Activated T-cell treated with anti-CD3 and anti-CD28 coated beads, Interleukin-2, amount 50 U/mL, for 72 hours (primary cell): ENCODE data around the gene SYNE2. TPM values are rescaled to one million over a fixed set of nuclear protein-coding genes. Genes with fewer than 3 reads are reported as not detected.
A peak's percentile ranks its signal among the peaks of the same experiment; 100 is the strongest.

Source experiments
- ATAC-seq, 2 donors: fragments of 150-1000 bp; cut with Tn5 transposase; replicated peaks in 1 of 2; 2 replicates each; pipeline ENCODE4 v1.10.0; 2021; ENCODE audit warnings: moderate library complexity in 2 of 2, mild to moderate bottlenecking in 1 of 2
- DNase-seq, 2 donors: peaks; one replicate each; pipeline ENCODE4 v3.0.0; 2021 to 2022; ENCODE audit warnings: mixed read lengths in 1 of 2
- H3K27ac Mint-ChIP-seq: one replicate; pipeline ENCODE4 v1.8.0; 2022; ENCODE audit warnings: mild to moderate bottlenecking, moderate library complexity, mixed read lengths
- H3K27me3 Mint-ChIP-seq: one replicate; pipeline ENCODE4 v1.8.0; 2022; ENCODE audit warnings: low read depth, mixed read lengths
- H3K36me3 Mint-ChIP-seq, 2 donors: one replicate each; pipeline ENCODE4 v1.8.0; 2022; ENCODE audit warnings: mixed read lengths in 2 of 2, mild to moderate bottlenecking in 1 of 2; ENCODE audit not compliant: insufficient read depth in 2 of 2
- H3K4me1 Mint-ChIP-seq: one replicate; pipeline ENCODE4 v1.8.0; 2022; ENCODE audit warnings: low read depth, mixed read lengths
- H3K4me3 Mint-ChIP-seq, 2 donors: one replicate each; pipeline ENCODE4 v1.8.0; 2022; ENCODE audit warnings: mild to moderate bottlenecking in 2 of 2, mixed read lengths in 2 of 2, moderate library complexity in 2 of 2
- H3K9me3 Mint-ChIP-seq, 2 donors: one replicate each; pipeline ENCODE4 v1.8.0; 2022; ENCODE audit warnings: mixed read lengths in 2 of 2
- total RNA-seq, 2 donors: library from RNA; stranded (reverse); gene quantifications; one replicate each; pipeline ENCODE4 v1.2.3, GENCODE V29; 2022

The SYNE2 gene
- total RNA-seq, 2 donors from 2014 or later: 32.3 to 48.8 TPM

- H3K9me3 Mint-ChIP-seq: no peaks in the 10 kb centered on the region
- ATAC-seq: peak; percentile 66 to 88
- no peaks in the 10 kb centered on the region for H3K27me3 Mint-ChIP-seq
- H3K4me3 Mint-ChIP-seq: no peak overlapping the region
- H3K4me1 Mint-ChIP-seq: peaks cover 8% of the 10 kb centered on the region
- H3K27ac Mint-ChIP-seq: peak overlapping the region; percentile 69
- peaks cover 0 to 4% of the 10 kb centered on the region in 2 donors for H3K36me3 Mint-ChIP-seq
- no peak for DNase-seq
Observed at GRCh38 chr14:64074961-64075612, 222.3 kb downstream of the SYNE2 start.

GRCh38 chr14:64075613-64076005 is 222.8 kb downstream of the SYNE2 start:
- Mint-ChIP-seq H3K27ac (peak overlapping the region; percentile 69), H3K27me3 (no peaks in the 10 kb centered on the region), H3K36me3 (peaks cover 0 to 4% of the 10 kb centered on the region in 2 donors), H3K9me3 (no peaks in the 10 kb centered on the region), H3K4me3 (no peak overlapping the region), H3K4me1 (peaks cover 8% of the 10 kb centered on the region)
- peak in 1 of 2 donors; percentile 31 for ATAC-seq
- DNase-seq: no peak

GRCh38 chr14:64080452-64080851 is 227.6 kb downstream of the SYNE2 start:
- no peak for ATAC-seq
- no peak overlapping the region for H3K4me3 Mint-ChIP-seq
- H3K36me3 Mint-ChIP-seq: peaks cover 0 to 2% of the 10 kb centered on the region in 2 donors
- H3K27ac Mint-ChIP-seq: peak overlapping the region; percentile 52
- no peaks in the 10 kb centered on the region for H3K9me3 Mint-ChIP-seq
- H3K4me1 Mint-ChIP-seq: peaks cover 1% of the 10 kb centered on the region
- no peak for DNase-seq
- H3K27me3 Mint-ChIP-seq: no peaks in the 10 kb centered on the region

- Mint-ChIP-seq H3K9me3 (no peaks in the 10 kb centered on the region), H3K27me3 (no peaks in the 10 kb centered on the region), H3K4me1 (no peaks in the 10 kb centered on the region), H3K4me3 (no peak overlapping the region), H3K27ac (no peak overlapping the region), H3K36me3 (peaks cover 0 to 2% of the 10 kb centered on the region in 2 donors)
- no peak for DNase-seq
- ATAC-seq: peak in 1 of 2 donors; percentile 62
Observed at GRCh38 chr14:64081174-64081746, 228.5 kb downstream of the SYNE2 start.

GRCh38 chr14:64082837-64083236 is 230.0 kb downstream of the SYNE2 start:
- Mint-ChIP-seq H3K4me3 (no peak overlapping the region), H3K9me3 (no peaks in the 10 kb centered on the region), H3K27me3 (no peaks in the 10 kb centered on the region), H3K4me1 (no peaks in the 10 kb centered on the region), H3K27ac (no peak overlapping the region), H3K36me3 (peaks cover 0 to 2% of the 10 kb centered on the region in 2 donors)
- no peak for ATAC-seq
- DNase-seq: no peak

GRCh38 chr14:64088647-64088964 is 235.8 kb downstream of the SYNE2 start:
- ATAC-seq: no peak
- Mint-ChIP-seq H3K4me3 (no peak overlapping the region), H3K9me3 (no peaks in the 10 kb centered on the region), H3K4me1 (no peaks in the 10 kb centered on the region), H3K36me3 (no peaks in the 10 kb centered on the region), H3K27ac (no peak overlapping the region), H3K27me3 (no peaks in the 10 kb centered on the region)
- DNase-seq: no peak

GRCh38 chr14:64089920-64090319 is 237.1 kb downstream of the SYNE2 start:
- Mint-ChIP-seq H3K9me3 (no peaks in the 10 kb centered on the region), H3K4me3 (no peak overlapping the region), H3K27ac (no peak overlapping the region), H3K4me1 (no peaks in the 10 kb centered on the region), H3K27me3 (no peaks in the 10 kb centered on the region), H3K36me3 (no peaks in the 10 kb centered on the region)
- ATAC-seq: no peak
- DNase-seq: no peak

GRCh38 chr14:64091217-64091616 is 238.4 kb downstream of the SYNE2 start:
- DNase-seq: no peak
- ATAC-seq: no peak
- Mint-ChIP-seq H3K4me1 (peaks cover 7% of the 10 kb centered on the region), H3K27ac (no peak overlapping the region), H3K4me3 (no peak overlapping the region), H3K27me3 (no peaks in the 10 kb centered on the region), H3K9me3 (no peaks in the 10 kb centered on the region), H3K36me3 (no peaks in the 10 kb centered on the region)

GRCh38 chr14:64092338-64092737 is 239.5 kb downstream of the SYNE2 start:
- peaks cover 7% of the 10 kb centered on the region for H3K4me1 Mint-ChIP-seq
- H3K4me3 Mint-ChIP-seq: no peak overlapping the region
- H3K27me3 Mint-ChIP-seq: no peaks in the 10 kb centered on the region
- no peak overlapping the region for H3K27ac Mint-ChIP-seq
- no peaks in the 10 kb centered on the region for H3K9me3 Mint-ChIP-seq
- H3K36me3 Mint-ChIP-seq: no peaks in the 10 kb centered on the region
- DNase-seq: no peak
- no peak for ATAC-seq

GRCh38 chr14:64092940-64093339 is 240.1 kb downstream of the SYNE2 start:
- Mint-ChIP-seq H3K27ac (peak overlapping the region; percentile 55), H3K27me3 (no peaks in the 10 kb centered on the region), H3K4me1 (peaks cover 7% of the 10 kb centered on the region), H3K9me3 (no peaks in the 10 kb centered on the region), H3K4me3 (no peak overlapping the region), H3K36me3 (no peaks in the 10 kb centered on the region)
- ATAC-seq: no peak
- no peak for DNase-seq

GRCh38 chr14:64095620-64096019 is 242.8 kb downstream of the SYNE2 start:
- ATAC-seq: peak in 1 of 2 donors; percentile 17
- H3K27me3 Mint-ChIP-seq: no peaks in the 10 kb centered on the region
- H3K36me3 Mint-ChIP-seq: peaks cover 1 to 5% of the 10 kb centered on the region in 2 donors
- no peak overlapping the region for H3K27ac Mint-ChIP-seq
- no peaks in the 10 kb centered on the region for H3K9me3 Mint-ChIP-seq
- no peak overlapping the region for H3K4me3 Mint-ChIP-seq
- peak; percentile 4 to 5 for DNase-seq
- peaks cover 7% of the 10 kb centered on the region for H3K4me1 Mint-ChIP-seq

- Mint-ChIP-seq H3K4me1 (peaks cover 7% of the 10 kb centered on the region), H3K4me3 (no peak overlapping the region), H3K36me3 (peaks cover 1 to 8% of the 10 kb centered on the region in 2 donors), H3K27me3 (no peaks in the 10 kb centered on the region), H3K27ac (no peak overlapping the region), H3K9me3 (no peaks in the 10 kb centered on the region)
- DNase-seq (no peak), ATAC-seq (no peak)
Observed at GRCh38 chr14:64098120-64098519, 245.3 kb downstream of the SYNE2 start.

GRCh38 chr14:64107438-64107837 is 254.6 kb downstream of the SYNE2 start:
- DNase-seq (no peak), ATAC-seq (no peak)
- H3K27me3 Mint-ChIP-seq: no peaks in the 10 kb centered on the region
- peaks cover 0 to 2% of the 10 kb centered on the region in 2 donors for H3K36me3 Mint-ChIP-seq
- H3K9me3 Mint-ChIP-seq: no peaks in the 10 kb centered on the region
- H3K27ac Mint-ChIP-seq: no peak overlapping the region
- no peaks in the 10 kb centered on the region for H3K4me1 Mint-ChIP-seq
- H3K4me3 Mint-ChIP-seq: no peak overlapping the region
